GM10248 (cell line): ENCODE data around the gene MICAL2.

Experiments
- CTCF ChIA-PET: fragments of 300-600 bp; sonication (Branson Sonifier 250); formaldehyde crosslinking; extraction: SDS; loops from one replicate; lab custom pipeline; 2021; ENCODE audit warnings: antibody characterized with exemption; lab: Yijun Ruan, JAX
- POLR2A ChIA-PET: fragments of 350-650 bp; sonication (Branson Sonifier 250); formaldehyde crosslinking; extraction: SDS; loops from one replicate; lab custom pipeline; 2020; ENCODE audit warnings: antibody characterized with exemption; lab: Yijun Ruan, JAX
- DNase-seq: peaks from one replicate; pipeline ENCODE4 v3.0.0; 2012; ENCODE audit errors: extremely low spot score
- CTCF ChIP-seq: IDR thresholded peaks from 2 replicates; pipeline ENCODE4 v1.5.1; 2012; ENCODE audit warnings: mild to moderate bottlenecking, low read depth; ENCODE audit errors: extremely low read depth, missing control alignments, control extremely low read depth

The MICAL2 gene

DNA sequence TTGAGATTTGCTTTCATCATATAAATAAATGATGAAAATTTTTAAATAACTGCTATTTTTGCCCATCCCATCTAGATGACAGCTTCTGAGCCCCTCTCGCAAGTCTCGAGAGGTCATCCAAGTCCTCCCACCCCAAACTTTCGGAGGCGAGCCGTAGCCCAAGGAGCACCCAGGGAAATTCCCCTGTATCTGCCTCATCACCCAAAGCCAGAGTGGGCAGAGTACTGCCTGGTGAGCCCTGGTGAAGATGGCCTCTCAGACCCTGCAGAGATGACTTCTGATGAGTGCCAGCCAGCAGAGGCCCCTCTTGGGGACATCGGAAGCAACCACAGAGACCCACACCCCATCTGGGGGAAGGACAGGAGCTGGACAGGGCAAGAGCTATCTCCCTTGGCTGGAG, 183.1 kb downstream of the MICAL2 start:
- TF ChIP-seq CTCF: no peak
- ChIA-PET POLR2A (no interaction called here), CTCF (interaction anchor here (1.3 to 20.1 kb wide), 3 partner anchors 11 to 239 kb away, joined by 3 to 578 read pairs (median 42); no protein-coding TSS in a partner anchor)
- peak; percentile 5 for DNase-seq

GRCh38 chr11:12294613-12295012, 184.2 kb downstream of the MICAL2 start:
- POLR2A ChIA-PET: no interaction called here
- TF ChIP-seq CTCF: no peak
- no peak for DNase-seq
- CTCF ChIA-PET: interaction anchor here (0.8 to 20.1 kb wide), 3 partner anchors 9 to 250 kb away, joined by 3 to 578 read pairs (median 4); no protein-coding TSS in a partner anchor

GRCh38 chr11:12295943-12296342, 185.6 kb downstream of the MICAL2 start:
- DNase-seq: no peak
- CTCF ChIA-PET: interaction anchor here (1.6 kb wide), 2 partner anchors 59 to 252 kb away, joined by 4 to 7 read pairs; no protein-coding TSS in a partner anchor
- TF ChIP-seq CTCF: no peak
- POLR2A ChIA-PET: no interaction called here

DNA sequence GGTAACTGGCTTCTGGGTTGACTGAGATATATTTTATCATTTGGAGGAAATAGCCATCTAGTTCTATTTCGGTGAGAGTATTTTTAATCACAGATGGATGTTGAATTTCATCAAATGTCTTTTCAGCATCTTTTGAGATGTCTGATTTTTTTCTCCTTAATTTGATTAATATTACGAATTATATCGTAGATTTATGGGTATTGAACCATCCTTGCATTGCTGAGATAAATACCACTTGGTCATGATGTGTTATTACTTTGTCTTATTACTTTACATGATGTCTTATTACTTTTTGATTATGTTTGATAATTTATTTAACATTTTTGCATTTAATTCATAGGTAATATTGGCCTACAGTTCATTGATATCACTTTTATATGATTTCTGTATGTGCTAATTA, 188.2 kb downstream of the MICAL2 start:
- POLR2A ChIA-PET: no interaction called here
- CTCF ChIA-PET: no interaction called here

DNA sequence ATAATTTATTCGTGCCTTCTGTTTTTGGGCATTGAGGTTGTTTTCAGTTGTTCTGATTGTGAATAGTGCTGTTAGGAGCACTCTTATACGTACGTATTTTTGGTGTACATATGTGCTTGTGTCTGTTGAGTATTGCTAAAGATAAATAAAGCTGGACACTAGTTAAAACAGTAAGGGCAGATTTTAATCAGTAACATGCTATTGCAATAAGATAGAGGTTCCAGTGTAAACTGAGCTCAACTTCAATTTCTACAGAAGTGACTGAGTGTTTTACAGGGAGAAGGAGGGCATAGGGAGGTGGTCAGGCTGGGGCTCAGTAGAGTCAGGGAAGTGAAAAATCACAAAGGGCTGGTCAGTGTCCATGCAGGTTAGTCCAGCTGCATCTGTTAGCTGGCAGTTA, 191.0 kb downstream of the MICAL2 start:
- CTCF ChIA-PET: interaction anchor here (1.0 to 2.1 kb wide), 3 partner anchors 13 to 20 kb away, joined by 3 to 10 read pairs (median 6); no protein-coding TSS in a partner anchor
- POLR2A ChIA-PET: no interaction called here
- no peak for DNase-seq
- TF ChIP-seq CTCF: no peak

More for the DNA sequence above, 188.2 kb downstream of the MICAL2 start:
- no peak for TF ChIP-seq CTCF
- no peak for DNase-seq

DNA sequence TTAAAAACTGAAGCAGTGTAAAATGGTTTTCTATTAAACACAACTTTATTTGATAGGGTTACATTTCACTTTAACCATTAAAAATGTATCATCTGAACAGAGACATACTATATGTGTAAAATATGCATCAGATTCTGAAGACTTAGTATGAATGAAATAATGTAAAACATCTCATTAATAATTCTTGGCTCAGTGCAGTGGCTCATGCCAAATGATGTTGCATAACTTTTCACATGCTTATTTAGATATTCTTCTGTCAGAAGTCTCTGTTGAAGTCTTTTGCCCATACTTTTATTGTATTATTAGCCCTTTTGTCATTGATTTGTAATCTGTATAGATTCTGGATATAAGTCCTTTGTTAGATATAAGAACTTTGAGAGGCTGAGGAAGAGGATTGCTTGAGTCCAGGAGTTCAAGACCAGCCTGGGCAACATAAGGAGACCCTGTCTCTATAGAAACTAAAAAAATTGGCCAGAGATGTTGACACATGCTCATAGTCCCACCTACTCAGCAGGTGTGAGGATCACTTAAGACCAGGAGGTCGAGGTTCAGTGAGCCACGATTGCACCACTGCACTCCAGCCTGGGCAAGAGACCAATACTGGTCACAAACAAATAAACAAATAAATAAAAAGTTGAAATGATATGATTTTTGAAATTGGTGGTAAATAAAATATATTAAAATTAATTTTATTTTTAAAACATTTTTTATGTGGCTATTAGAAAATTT, 193.2 kb downstream of the MICAL2 start:
- CTCF ChIA-PET: no interaction called here
- POLR2A ChIA-PET: no interaction called here
- DNase-seq: no peak
- TF ChIP-seq CTCF: no peak
